ENCODE data around the gene ZFAND3. TPM values are rescaled to one million over a fixed set of nuclear protein-coding genes. Genes with fewer than 3 reads are reported as not detected.
A peak's percentile ranks its signal among the peaks of the same experiment; 100 is the strongest.

ZFAND3 gene
- total RNA-seq, 2 experiments from 2014 or later = 34.4 to 37.0 TPM

- no peaks in the 10 kb centered on the region for H3K9me3 Mint-ChIP-seq
- no peak for TF ChIP-seq CTCF (IDR thresholded peaks at IDR 0.05)
- POLR2A ChIA-PET = no interaction called here
- Histone ChIP-seq H3K9me3 (ENCODE audit: control insufficient read depth in 1 of 2, insufficient read depth in 1 of 2, low read length in 2 of 2) (no peaks in the 10 kb centered on the region), H3K4me1 (ENCODE audit: insufficient read depth, low read length) (peaks cover 9% of the 10 kb centered on the region), H3K27me3 (ENCODE audit: control insufficient read depth in 1 of 2, insufficient read depth in 2 of 2, low read length in 2 of 2) (no peaks in the 10 kb centered on the region), H3K27ac (ENCODE audit: low read depth in 1 of 2, low read length in 2 of 2) (no peak overlapping the region), H3K4me3 (ENCODE audit: low read length) (no peak overlapping the region), H3K36me3 (ENCODE audit: insufficient read depth, low read length) (no peaks in the 10 kb centered on the region)
- no peak overlapping the region for H3K27ac Mint-ChIP-seq
- DNase-seq (no peak), ATAC-seq (ENCODE audit: poor library complexity) (no peak)
- CTCF ChIA-PET = no interaction called here
- H3K36me3 Mint-ChIP-seq (ENCODE audit: low read depth) = peaks cover 5% of the 10 kb centered on the region
- peaks cover 83% of the 10 kb centered on the region for H3K4me1 Mint-ChIP-seq (ENCODE audit: low read depth)
- no peak overlapping the region for H3K4me3 Mint-ChIP-seq
- H3K27me3 Mint-ChIP-seq = no peaks in the 10 kb centered on the region
- intact Hi-C loops (cut with DNase I, micrococcal nuclease) = loop anchor here in 1 of 2 experiments (10.0 kb wide), 1 partner anchor 147 kb away; no protein-coding TSS in a partner anchor
Observed at GRCh38 chr6:37851997-37852524, 32.5 kb downstream of the ZFAND3 start.

GRCh38 chr6:37856285-37856684 is 36.8 kb downstream of the ZFAND3 start:
- H3K27ac Mint-ChIP-seq = no peak overlapping the region
- peaks cover 11% of the 10 kb centered on the region for H3K4me1 ChIP-seq (ENCODE audit: insufficient read depth, low read length)
- ATAC-seq (ENCODE audit: poor library complexity) (no peak), DNase-seq (no peak)
- H3K4me1 Mint-ChIP-seq (ENCODE audit: low read depth) = peaks cover 85% of the 10 kb centered on the region
- no peaks in the 10 kb centered on the region for H3K27me3 Mint-ChIP-seq
- no peak overlapping the region for H3K4me3 Mint-ChIP-seq
- CTCF ChIA-PET = no interaction called here
- no peak overlapping the region for H3K4me3 ChIP-seq (ENCODE audit: low read length)
- no peak overlapping the region for H3K27ac ChIP-seq (ENCODE audit: low read depth in 1 of 2, low read length in 2 of 2)
- no peaks in the 10 kb centered on the region for H3K9me3 Mint-ChIP-seq
- POLR2A ChIA-PET = no interaction called here
- intact Hi-C loops (cut with DNase I, micrococcal nuclease) = loop anchor here (5.0 to 10.0 kb wide), 3 partner anchors 34 to 159 kb away; partner anchors contain the start of gene MDGA1 (in 1 of the 2)
- H3K9me3 ChIP-seq (ENCODE audit: control insufficient read depth in 1 of 2, insufficient read depth in 1 of 2, low read length in 2 of 2) = no peaks in the 10 kb centered on the region
- TF ChIP-seq CTCF (IDR thresholded peaks at IDR 0.05) = no peak
- peaks cover 5% of the 10 kb centered on the region for H3K36me3 Mint-ChIP-seq (ENCODE audit: low read depth)
- no peaks in the 10 kb centered on the region for H3K36me3 ChIP-seq (ENCODE audit: insufficient read depth, low read length)
- no peaks in the 10 kb centered on the region for H3K27me3 ChIP-seq (ENCODE audit: control insufficient read depth in 1 of 2, insufficient read depth in 2 of 2, low read length in 2 of 2)

- no peak overlapping the region for H3K4me3 Mint-ChIP-seq
- POLR2A ChIA-PET = no interaction called here
Observed at GRCh38 chr6:37858363-37858762, 38.8 kb downstream of the ZFAND3 start.

More at GRCh38 chr6:37858363-37858762, 38.8 kb downstream of the ZFAND3 start:
- Mint-ChIP-seq H3K27me3 (no peaks in the 10 kb centered on the region), H3K4me1 (ENCODE audit: low read depth) (peaks cover 75% of the 10 kb centered on the region), H3K9me3 (no peaks in the 10 kb centered on the region), H3K36me3 (ENCODE audit: low read depth) (peaks cover 5% of the 10 kb centered on the region), H3K27ac (peak overlapping the region; percentile 12)
- Histone ChIP-seq H3K27ac (ENCODE audit: low read depth in 1 of 2, low read length in 2 of 2) (no peak overlapping the region), H3K36me3 (ENCODE audit: insufficient read depth, low read length) (no peaks in the 10 kb centered on the region), H3K27me3 (ENCODE audit: control insufficient read depth in 1 of 2, insufficient read depth in 2 of 2, low read length in 2 of 2) (no peaks in the 10 kb centered on the region), H3K9me3 (ENCODE audit: control insufficient read depth in 1 of 2, insufficient read depth in 1 of 2, low read length in 2 of 2) (no peaks in the 10 kb centered on the region), H3K4me1 (ENCODE audit: insufficient read depth, low read length) (peaks cover 11% of the 10 kb centered on the region), H3K4me3 (ENCODE audit: low read length) (no peak overlapping the region)
- ATAC-seq (ENCODE audit: poor library complexity) = no peak
- CTCF ChIA-PET = no interaction called here
- no peak for TF ChIP-seq CTCF (IDR thresholded peaks at IDR 0.05)
- DNase-seq = no peak
- intact Hi-C loops (cut with DNase I, micrococcal nuclease) = loop anchor here (5.0 to 10.0 kb wide), 3 partner anchors 36 to 161 kb away; partner anchors contain the start of gene MDGA1 (in 1 of the 2)
